Activated CD8-positive, alpha-beta memory T cell treated with anti-CD3 and anti-CD28 coated beads, Interleukin-2, amount 10 ng/mL, durations not matched to agents 7 days and 5 days (primary cell): Measurements from ENCODE around the gene NLGN3. TPM values are rescaled to one million over a fixed set of nuclear protein-coding genes. Genes with fewer than 3 reads are reported as not detected.
"Not testable (repeated sequence)": the region's sequence is repeated elsewhere in the genome, so short reads cannot be mapped to it uniquely, and the experiment has no call there.

ENCODE experiments used
- ATAC-seq: fragments of 150-1000 bp; cut with Tn5 transposase; one replicate; pipeline ENCODE4 v1.10.0; 2021; ENCODE audit warnings: moderate library complexity
- CTCF ChIA-PET: fragments of 350-600 bp; sonication (Branson Sonifier 250); formaldehyde crosslinking; loops from one replicate; lab custom pipeline; 2021; ENCODE audit warnings: antibody characterized with exemption; lab: Charles Lee
- DNase-seq: peaks from one replicate; pipeline ENCODE4 v3.0.0-alpha.2; 2020
- H3K27ac Mint-ChIP-seq: one replicate; pipeline ENCODE4 v1.8.0; 2021; ENCODE audit warnings: mild to moderate bottlenecking, mixed read lengths
- H3K27me3 Mint-ChIP-seq: one replicate; pipeline ENCODE4 v1.8.0; 2021; ENCODE audit warnings: mixed read lengths
- H3K36me3 Mint-ChIP-seq: one replicate; pipeline ENCODE4 v1.8.0; 2021; ENCODE audit warnings: mild to moderate bottlenecking, mixed read lengths
- H3K4me1 Mint-ChIP-seq: one replicate; pipeline ENCODE4 v1.8.0; 2021; ENCODE audit warnings: mixed read lengths
- H3K4me3 Mint-ChIP-seq: one replicate; pipeline ENCODE4 v1.8.0; 2021; ENCODE audit warnings: mild to moderate bottlenecking, moderate library complexity, mixed read lengths
- H3K9me3 Mint-ChIP-seq: one replicate; pipeline ENCODE4 v1.8.0; 2022; ENCODE audit warnings: low read depth, mixed read lengths
- total RNA-seq, 2 experiments: library from RNA; stranded (reverse); gene quantifications; one replicate each; pipeline ENCODE4 v1.2.3, GENCODE V29; 2021

The NLGN3 gene
- total RNA-seq, 2 experiments from 2014 or later, result 0.87 to 1.3 TPM

GRCh38 chrX:71166461-71166860 is 21.8 kb downstream of the NLGN3 start:
- Mint-ChIP-seq H3K27ac (no peak overlapping the region), H3K4me3 (no peak overlapping the region), H3K9me3 (no peaks in the 10 kb centered on the region), H3K4me1 (peaks cover 1% of the 10 kb centered on the region), H3K27me3 (no peaks in the 10 kb centered on the region), H3K36me3 (no peaks in the 10 kb centered on the region)
- ATAC-seq, result no peak
- CTCF ChIA-PET, result no interaction called here
- DNase-seq, result no peak

- ATAC-seq (no peak), DNase-seq (no peak)
- no peaks in the 10 kb centered on the region for H3K9me3 Mint-ChIP-seq
- no peaks in the 10 kb centered on the region for H3K27me3 Mint-ChIP-seq
- no peak overlapping the region for H3K4me3 Mint-ChIP-seq
- peaks cover 2% of the 10 kb centered on the region for H3K4me1 Mint-ChIP-seq
- CTCF ChIA-PET, result no interaction called here
- H3K36me3 Mint-ChIP-seq, result peaks cover 4% of the 10 kb centered on the region
- H3K27ac Mint-ChIP-seq, result no peak overlapping the region
Observed at GRCh38 chrX:71167031-71167781, 22.6 kb downstream of the NLGN3 start.

- Mint-ChIP-seq H3K4me3 (no peak overlapping the region), H3K4me1 (peaks cover 2% of the 10 kb centered on the region), H3K27me3 (no peaks in the 10 kb centered on the region), H3K9me3 (no peaks in the 10 kb centered on the region), H3K36me3 (peaks cover 8% of the 10 kb centered on the region), H3K27ac (no peak overlapping the region)
- DNase-seq (no peak), ATAC-seq (no peak)
- CTCF ChIA-PET, result interaction anchor here (0.6 kb wide), 1 partner anchor 130 kb away, joined by 3 read pairs; no protein-coding TSS in a partner anchor
Observed at GRCh38 chrX:71168134-71168533, 23.5 kb downstream of the NLGN3 start.

- CTCF ChIA-PET, result no interaction called here
Observed at GRCh38 chrX:71169586-71169985, 24.9 kb downstream of the NLGN3 start.

GRCh38 chrX:71170660-71171059 is 26.0 kb downstream of the NLGN3 start:
- ATAC-seq (no peak), DNase-seq (no peak)
- Mint-ChIP-seq H3K4me1 (peaks cover 2% of the 10 kb centered on the region), H3K9me3 (no peaks in the 10 kb centered on the region), H3K4me3 (no peak overlapping the region), H3K36me3 (peaks cover 22% of the 10 kb centered on the region), H3K27ac (no peak overlapping the region), H3K27me3 (no peaks in the 10 kb centered on the region)
- CTCF ChIA-PET, result no interaction called here

More at GRCh38 chrX:71169586-71169985, 24.9 kb downstream of the NLGN3 start:
- ATAC-seq, result no peak
- H3K4me3 Mint-ChIP-seq, result no peak overlapping the region
- peaks cover 19% of the 10 kb centered on the region for H3K36me3 Mint-ChIP-seq
- H3K27ac Mint-ChIP-seq, result no peak overlapping the region
- H3K27me3 Mint-ChIP-seq, result no peaks in the 10 kb centered on the region
- no peaks in the 10 kb centered on the region for H3K9me3 Mint-ChIP-seq
- no peak for DNase-seq
- peaks cover 2% of the 10 kb centered on the region for H3K4me1 Mint-ChIP-seq

- peaks cover 2% of the 10 kb centered on the region for H3K4me1 Mint-ChIP-seq
- ATAC-seq (no peak), DNase-seq (no peak)
- CTCF ChIA-PET, result no interaction called here
- peaks cover 22% of the 10 kb centered on the region for H3K36me3 Mint-ChIP-seq
- H3K27ac Mint-ChIP-seq, result no peak overlapping the region
- no peak overlapping the region for H3K4me3 Mint-ChIP-seq
- H3K27me3 Mint-ChIP-seq, result no peaks in the 10 kb centered on the region
- H3K9me3 Mint-ChIP-seq, result no peaks in the 10 kb centered on the region
Observed at GRCh38 chrX:71171110-71171801, 26.6 kb downstream of the NLGN3 start.

- Mint-ChIP-seq H3K27me3 (no peaks in the 10 kb centered on the region), H3K36me3 (peaks cover 26% of the 10 kb centered on the region), H3K4me3 (no peak overlapping the region), H3K9me3 (no peaks in the 10 kb centered on the region), H3K27ac (no peak overlapping the region), H3K4me1 (peaks cover 2% of the 10 kb centered on the region)
- ATAC-seq, result no peak
- DNase-seq, result no peak
- CTCF ChIA-PET, result no interaction called here
Observed at GRCh38 chrX:71173440-71173839, 28.8 kb downstream of the NLGN3 start.

- Mint-ChIP-seq H3K27me3 (no peaks in the 10 kb centered on the region), H3K36me3 (peaks cover 27% of the 10 kb centered on the region), H3K4me1 (peaks cover 5% of the 10 kb centered on the region), H3K27ac (no peak overlapping the region), H3K4me3 (no peak overlapping the region), H3K9me3 (no peaks in the 10 kb centered on the region)
- no peak for ATAC-seq
- DNase-seq, result no peak
- CTCF ChIA-PET, result no interaction called here
Observed at GRCh38 chrX:71174795-71175194, 30.2 kb downstream of the NLGN3 start.

- Mint-ChIP-seq H3K27me3 (no peaks in the 10 kb centered on the region), H3K4me1 (peaks cover 9% of the 10 kb centered on the region), H3K27ac (no peak overlapping the region), H3K4me3 (no peak overlapping the region), H3K36me3 (peaks cover 31% of the 10 kb centered on the region), H3K9me3 (no peaks in the 10 kb centered on the region)
- no peak for ATAC-seq
- no peak for DNase-seq
- CTCF ChIA-PET, result no interaction called here
Observed at GRCh38 chrX:71175531-71175930, 30.9 kb downstream of the NLGN3 start.

GRCh38 chrX:71177327-71177726 is 32.7 kb downstream of the NLGN3 start:
- DNase-seq, result no peak
- no peak for ATAC-seq
- H3K27ac Mint-ChIP-seq, result no peak overlapping the region
- no peaks in the 10 kb centered on the region for H3K27me3 Mint-ChIP-seq
- peaks cover 12% of the 10 kb centered on the region for H3K4me1 Mint-ChIP-seq
- H3K36me3 Mint-ChIP-seq, result peaks cover 26% of the 10 kb centered on the region
- no peaks in the 10 kb centered on the region for H3K9me3 Mint-ChIP-seq
- CTCF ChIA-PET, result interaction anchor here (0.5 to 1.4 kb wide), 5 partner anchors 79 to 475 kb away, joined by 3 to 5 read pairs (median 3); no protein-coding TSS in a partner anchor
- H3K4me3 Mint-ChIP-seq, result no peak overlapping the region

- Mint-ChIP-seq H3K27ac (no peak overlapping the region), H3K27me3 (no peaks in the 10 kb centered on the region), H3K4me1 (peaks cover 18% of the 10 kb centered on the region), H3K9me3 (no peaks in the 10 kb centered on the region), H3K36me3 (peaks cover 19% of the 10 kb centered on the region), H3K4me3 (no peak overlapping the region)
- ATAC-seq (no peak), DNase-seq (peak; percentile 52)
- CTCF ChIA-PET, result interaction anchor here (1.3 to 3.1 kb wide), 5 partner anchors 14 to 209 kb away, joined by 3 to 18 read pairs (median 3); no protein-coding TSS in a partner anchor
Observed at GRCh38 chrX:71178908-71179307, 34.3 kb downstream of the NLGN3 start.

- Mint-ChIP-seq H3K36me3 (peaks cover 12% of the 10 kb centered on the region), H3K27ac (peak overlapping the region; percentile 98), H3K4me3 (peak overlapping the region; percentile 83), H3K4me1 (peaks cover 18% of the 10 kb centered on the region)
- DNase-seq, H3K9me3 Mint-ChIP-seq, ATAC-seq, H3K27me3 Mint-ChIP-seq: not testable (repeated sequence)
- CTCF ChIA-PET, result interaction anchor here (1.2 to 3.1 kb wide), 3 partner anchors 16 to 210 kb away, joined by 3 to 18 read pairs (median 5); no protein-coding TSS in a partner anchor
Observed at GRCh38 chrX:71180579-71181265, 36.1 kb downstream of the NLGN3 start.

- CTCF ChIA-PET, result interaction anchor here (1.0 to 1.8 kb wide), 5 partner anchors 15 to 102 kb away, joined by 4 to 12 read pairs (median 5); partner anchors contain the start of gene NONO
- Mint-ChIP-seq H3K36me3 (peaks cover 15% of the 10 kb centered on the region), H3K9me3 (no peaks in the 10 kb centered on the region), H3K4me1 (peaks cover 18% of the 10 kb centered on the region), H3K27me3 (no peaks in the 10 kb centered on the region), H3K27ac (peak overlapping the region; percentile 98), H3K4me3 (peak overlapping the region; percentile 83)
- DNase-seq (peak; percentile 70), ATAC-seq (peak; percentile 31)
Observed at GRCh38 chrX:71181558-71181909, 36.9 kb downstream of the NLGN3 start.
